H1 (cell line): ENCODE measurements around the gene KIAA1614. TPM values are rescaled to one million over a fixed set of nuclear protein-coding genes. Genes with fewer than 3 reads are reported as not detected.

Experiments used
- ASH2L ChIP-seq: fragments of 200-600, 300-600 bp; sonication (generic); IDR thresholded peaks from one replicate; pipeline ENCODE4 v1.7.1; 2017; ENCODE audit warnings: low read length
- BACH1 ChIP-seq: IDR thresholded peaks from 2 replicates; pipeline ENCODE4 v1.6.1; 2012; ENCODE audit warnings: low read length, improper control_type of control experiment
- CBX5 ChIP-seq: fragments of 300-800, 300-1000 bp; sonication (generic); IDR thresholded peaks from 2 replicates; pipeline ENCODE4 v1.7.1; 2016; ENCODE audit warnings: antibody characterized with exemption, low read length, low read depth
- CHD7 ChIP-seq: fragments of 300-600 bp; sonication (generic); IDR thresholded peaks from 2 replicates; pipeline ENCODE4 v1.7.1; 2012; ENCODE audit warnings: low read length, moderate library complexity, mild to moderate bottlenecking, inconsistent platforms; ENCODE audit not compliant: insufficient replicate concordance
- EGR1 ChIP-seq: IDR thresholded peaks from 2 replicates; pipeline ENCODE4 v1.6.1; 2011; ENCODE audit warnings: low read depth, low read length, borderline replicate concordance
- EZH2 ChIP-seq: fragments of 200-600 bp; sonication (generic); IDR thresholded peaks from 2 replicates; pipeline ENCODE4 v1.7.1; 2012; ENCODE audit warnings: low read depth, mild to moderate bottlenecking, moderate library complexity, low read length, inconsistent platforms; ENCODE audit not compliant: severe bottlenecking
- FOSL1 ChIP-seq: IDR thresholded peaks from 2 replicates; pipeline ENCODE4 v1.6.1; 2011; ENCODE audit warnings: mild to moderate bottlenecking, low read depth, low read length, moderate library complexity; ENCODE audit not compliant: insufficient read depth
- JUND ChIP-seq: IDR thresholded peaks from 2 replicates; pipeline ENCODE4 v1.6.1; 2011; ENCODE audit warnings: mild to moderate bottlenecking, improper control_type of control experiment, low read length
- NANOG ChIP-seq: IDR thresholded peaks from 2 replicates; pipeline ENCODE4 v1.6.1; 2011; ENCODE audit warnings: low read length, low read depth, mild to moderate bottlenecking, inconsistent platforms; ENCODE audit not compliant: insufficient read depth, poor library complexity, severe bottlenecking
- NRF1 ChIP-seq: IDR thresholded peaks from 2 replicates; pipeline ENCODE4 v1.6.1; 2011; ENCODE audit warnings: mild to moderate bottlenecking, low read depth, low read length, improper control_type of control experiment
- SIRT6 ChIP-seq: IDR thresholded peaks from one replicate; pipeline ENCODE4 v1.7.1; 2012; ENCODE audit warnings: low read length, inconsistent platforms
- ZNF274 ChIP-seq: IDR thresholded peaks from 2 replicates; pipeline ENCODE4 v1.7.0; 2012; ENCODE audit warnings: low read length, borderline replicate concordance; ENCODE audit errors: extremely low read depth
- polyA plus RNA-seq, 7 experiments: library from polyadenylated mRNA; depleted of rRNA in 3 of 7; stranded (reverse) in 5 of 7; unstranded in 2 of 7; fragments of >200 nt in 5 of 7; fragments of 200-250 nt in 2 of 7; gene quantifications; 1 replicate in 5 of 7; 2 replicates in 1 of 7; 4 replicates in 1 of 7; pipeline versions ENCODE4 v1.2.1 to v1.2.3, GENCODE V29; 2011 to 2013; ENCODE audit warnings: missing spikeins in 2 of 7, mixed read lengths in 2 of 7
- total RNA-seq: library from RNA; stranded (reverse); fragmentation: NEBNext Ultra II Directional; extraction: Animal tissue kit (Norgen Biotek cat#: 25700); gene quantifications from 2 replicates; pipeline ENCODE4 v1.2.1, GENCODE V29; 2021

The KIAA1614 gene
- total and polyA plus RNA-seq, 2 of the 8 experiments (the other 6 are each of a cell fraction or from before 2014, with no cell fraction given), result 1.3 to 3.1 TPM

- TF ChIP-seq CHD7 (no peak), BACH1 (no peak), EGR1 (no peak), NANOG (no peak), CBX5 (no peak), ZNF274 (no peak), SIRT6 (no peak), JUND (no peak), FOSL1 (no peak), ASH2L (no peak), EZH2 (no peak), NRF1 (no peak)
- TF ChIP-seq, all 59 proteins: peak for 0
Measured at GRCh38 chr1:180951186-180951745, 38.6 kb downstream of the KIAA1614 start (continued).
